HuH-7 (cell line): Measurements from ENCODE around the gene SNUPN.
A peak's percentile ranks its signal among the peaks of the same experiment; 100 is the strongest.

Experiments
- DNase-seq: peaks from one replicate; pipeline ENCODE4 v3.0.0; 2011; ENCODE audit warnings: low spot score

The SNUPN gene

DNA sequence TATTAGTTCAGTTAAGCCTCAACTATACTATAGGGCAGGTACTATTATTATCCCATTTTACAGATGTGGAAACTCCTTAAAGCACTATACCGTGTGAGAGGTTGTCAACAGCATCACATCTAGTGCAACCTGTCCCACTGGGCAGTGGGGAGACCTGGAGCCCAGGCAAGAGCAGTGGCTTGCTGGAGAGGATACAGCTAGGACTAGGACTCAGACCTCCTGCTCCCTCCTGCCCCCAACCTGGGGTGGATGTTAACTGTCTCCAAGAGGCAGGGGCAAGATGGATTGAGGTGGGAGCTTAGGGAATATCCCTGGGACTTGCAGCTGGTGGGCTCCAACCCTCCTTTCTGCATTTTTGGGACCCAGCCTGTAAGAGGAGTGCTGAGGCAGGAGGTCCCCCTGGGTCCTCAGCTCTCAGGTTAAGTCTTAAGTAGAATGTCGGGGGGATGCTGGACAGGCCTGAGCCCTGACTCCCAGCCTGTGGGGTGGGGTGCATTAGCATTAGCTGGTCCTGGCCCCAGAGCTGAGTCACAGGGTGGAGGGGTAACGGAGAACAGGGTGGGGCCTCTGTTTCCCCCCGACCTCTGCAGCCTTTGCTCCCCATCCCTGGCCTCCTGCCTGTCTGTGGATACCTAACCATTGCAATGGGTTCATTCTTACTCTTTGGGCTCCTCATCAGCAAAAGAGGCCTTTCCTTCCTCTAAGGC, 28.8 kb upstream of the SNUPN start:
- DNase-seq, result no peak

DNA sequence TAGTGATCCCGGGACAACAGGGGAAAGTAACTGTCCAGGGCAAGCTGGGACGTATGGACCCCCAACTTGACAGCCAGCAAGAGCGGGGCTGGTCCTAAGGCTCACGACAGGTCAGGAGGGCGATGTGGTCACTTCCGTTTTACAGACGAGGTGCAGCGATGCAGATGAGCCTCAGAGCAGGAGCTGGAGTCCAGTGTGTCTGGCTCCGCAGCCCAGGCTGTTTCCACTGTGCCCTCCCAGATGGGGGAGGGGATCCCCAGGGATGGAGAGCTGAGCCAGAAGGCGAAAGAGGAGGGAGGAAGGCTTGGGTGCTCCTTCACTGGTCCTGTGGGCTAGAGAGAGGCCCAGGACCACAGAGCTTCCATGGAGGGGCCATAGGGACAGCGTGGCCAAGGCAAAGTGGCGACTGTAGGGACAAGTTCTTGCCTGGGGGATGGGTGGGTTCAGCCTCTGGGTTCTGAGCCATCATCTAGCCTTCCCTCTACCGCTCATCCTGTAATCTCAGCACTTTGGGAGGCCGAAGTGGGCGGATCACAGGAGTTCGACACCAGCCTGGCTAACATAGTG, 27.9 kb upstream of the SNUPN start:
- DNase-seq, result no peak

DNA sequence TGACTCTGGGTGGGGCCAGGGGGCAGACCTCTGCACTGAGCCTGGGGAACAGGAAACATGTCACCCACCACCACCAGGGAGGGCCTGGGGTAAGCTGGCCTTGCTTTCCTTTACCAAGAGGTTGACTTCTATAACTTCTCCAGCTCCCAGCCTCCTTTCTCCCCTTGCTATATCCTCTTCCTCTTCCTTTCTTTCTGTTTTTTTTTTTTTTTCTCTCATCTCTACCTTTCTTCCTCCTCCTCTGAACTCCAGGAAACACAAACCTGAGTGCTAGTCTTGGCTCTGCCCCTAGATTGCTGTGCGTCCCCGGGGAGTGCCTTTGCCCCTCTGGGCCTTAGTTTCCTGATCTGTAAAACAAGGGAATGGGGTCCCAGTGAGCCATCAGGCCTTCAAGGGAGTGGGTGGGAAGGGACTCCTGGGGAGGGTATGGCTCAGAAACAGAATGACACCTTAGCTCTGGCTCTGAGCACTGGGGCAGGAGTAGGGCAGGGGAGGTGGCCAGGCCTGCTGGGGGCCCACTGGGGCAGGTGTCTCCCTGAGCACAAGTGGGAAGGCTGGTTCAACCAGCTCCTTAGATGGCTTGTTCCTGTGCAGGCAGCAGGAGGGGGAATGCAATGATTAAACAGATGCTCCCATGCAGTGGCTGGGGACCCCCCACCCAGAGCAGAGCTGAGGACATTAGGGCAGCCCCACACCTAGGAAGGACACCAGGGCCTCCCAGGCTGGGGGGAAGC, 26.5 kb upstream of the SNUPN start:
- DNase-seq, result no peak

DNA sequence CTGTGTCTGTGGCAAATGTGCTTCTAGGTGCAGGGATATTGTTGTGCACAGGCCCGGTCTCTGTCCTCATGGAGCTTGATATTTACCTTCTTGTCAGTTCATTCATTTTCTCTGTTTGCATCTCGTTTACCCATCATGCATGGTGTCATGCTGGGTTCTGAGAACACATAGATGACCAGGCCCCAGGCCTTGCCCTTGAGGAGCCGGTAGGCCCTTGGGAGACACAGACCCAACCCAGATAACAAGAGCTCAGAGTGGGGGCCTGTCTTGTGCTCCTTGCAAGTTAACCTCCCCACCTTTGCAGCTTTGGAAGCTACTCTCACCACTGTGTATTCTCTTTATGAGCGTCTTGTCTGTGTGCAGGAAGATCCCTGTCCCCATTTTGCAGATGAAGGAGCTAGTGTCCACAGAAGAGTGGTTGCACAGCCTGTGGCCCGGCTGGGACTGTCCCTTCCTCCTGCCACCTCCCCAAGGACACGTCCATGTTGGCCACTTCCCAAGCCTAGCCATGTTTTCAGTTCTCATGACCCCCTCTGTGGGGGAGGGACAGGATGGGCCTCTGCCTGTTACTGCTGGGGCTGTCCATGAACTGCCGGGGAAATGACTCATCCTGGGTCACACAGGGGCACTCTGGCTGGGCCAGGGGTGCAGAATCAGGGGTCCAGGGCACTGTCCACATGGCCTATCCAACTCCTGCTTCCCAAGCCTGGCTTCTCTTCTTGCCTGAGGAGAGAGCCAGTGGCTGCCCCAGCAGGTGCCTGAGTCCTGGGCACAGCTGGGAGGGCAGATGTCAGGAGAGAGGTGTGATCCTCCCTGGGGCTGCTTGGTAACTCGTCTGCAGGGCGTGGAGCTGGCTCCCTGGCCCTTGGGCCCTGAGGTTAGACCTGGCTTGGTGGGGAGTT, 25.6 kb upstream of the SNUPN start:
- no peak for DNase-seq

- no peak for DNase-seq
Observed at GRCh38 chr15:75649848-75650247, 24.3 kb upstream of the SNUPN start.

- DNase-seq, result no peak
Observed at GRCh38 chr15:75649045-75649761, 23.7 kb upstream of the SNUPN start.

GRCh38 chr15:75648156-75649000, 22.9 kb upstream of the SNUPN start:
- peak; percentile 73 for DNase-seq

DNA sequence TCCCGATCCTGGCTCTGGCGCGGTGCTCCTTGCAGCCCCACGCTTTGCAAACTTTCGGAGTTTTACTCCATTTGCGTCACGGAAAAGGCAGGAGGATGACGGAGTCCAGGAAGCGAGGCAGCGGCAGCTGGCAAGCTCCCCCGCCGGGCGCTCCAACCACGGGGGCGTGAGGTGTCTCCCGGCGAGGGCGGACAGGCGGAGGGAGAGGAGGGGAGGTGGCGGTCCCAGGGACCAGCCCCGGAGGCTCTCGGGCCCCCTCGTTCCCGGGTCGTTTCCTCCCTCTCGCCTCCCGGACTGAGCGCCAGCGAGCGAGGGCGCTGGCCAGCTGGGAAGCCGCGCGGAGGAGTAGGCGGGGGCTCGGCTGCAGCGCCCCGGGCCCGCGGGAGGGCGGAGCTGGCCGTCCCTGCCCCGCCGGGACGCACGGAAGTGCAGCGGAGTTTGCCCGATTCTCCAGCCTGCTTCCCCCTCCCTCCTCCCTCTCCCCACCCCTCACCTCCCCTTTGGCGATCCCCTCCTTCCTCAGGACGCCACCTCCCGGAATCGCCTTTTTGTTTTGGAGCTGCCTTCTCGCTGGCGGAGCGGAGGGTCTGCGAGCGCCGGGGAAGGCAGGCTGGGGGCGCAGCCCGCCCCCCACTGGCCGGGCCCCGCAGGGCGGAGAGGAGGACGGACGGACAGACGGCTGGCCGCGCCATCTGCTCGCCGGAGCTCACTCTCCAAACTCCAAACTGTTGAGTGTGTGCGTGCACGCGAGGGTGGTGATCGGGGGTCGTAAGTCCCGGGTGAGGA, 22.0 kb upstream of the SNUPN start, which contains the start of gene SNX33:
Gene SNX33, plus strand, starts transcription at position 543 of the 786 bp plus-strand sequence. CDS start 1,191 bp downstream, outside the sequence.
- DNase-seq, result peak; percentile 97

GRCh38 chr15:75646944-75647364, 21.4 kb upstream of the SNUPN start:
- DNase-seq, result peak; percentile 51

DNA sequence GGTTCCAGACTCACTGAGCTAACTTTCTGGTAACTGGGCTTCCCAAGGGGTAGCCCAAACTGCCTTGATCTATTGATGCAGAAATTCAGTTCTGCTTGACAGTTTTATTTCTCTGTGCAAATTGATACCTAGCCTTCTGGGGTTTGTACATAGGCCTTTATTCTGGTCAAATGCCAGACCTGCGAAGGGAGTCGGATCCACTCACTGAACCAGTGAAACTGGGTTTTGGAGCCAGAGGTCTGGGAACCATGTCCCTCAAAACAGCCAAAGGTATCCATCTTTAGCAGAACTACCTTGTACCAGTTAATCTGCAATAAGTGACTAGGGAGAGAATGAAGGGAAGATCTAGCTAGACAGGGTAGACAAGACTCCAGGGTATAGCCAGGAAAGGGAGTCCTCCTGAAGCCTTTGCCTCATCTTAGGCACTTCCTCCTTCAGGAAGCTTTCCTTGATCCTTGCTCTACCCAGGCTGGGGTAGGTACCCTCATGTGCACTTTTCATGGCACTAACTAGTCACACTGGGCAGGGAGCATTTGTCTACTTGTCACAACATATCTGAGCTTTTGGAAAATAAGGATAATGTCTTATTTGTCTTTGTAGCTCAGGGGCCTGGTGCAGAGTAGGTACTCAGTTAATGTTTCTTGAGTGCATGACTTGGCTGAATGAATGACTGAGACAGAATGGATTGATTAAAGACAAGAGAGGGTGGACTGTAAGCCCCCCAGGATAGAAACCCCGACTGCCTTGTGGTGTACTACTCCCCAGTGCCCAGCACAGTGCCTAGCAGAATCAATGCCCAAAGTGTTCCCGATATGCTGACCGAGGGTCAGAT, 20.8 kb upstream of the SNUPN start:
- no peak for DNase-seq

- DNase-seq, result no peak
Observed at GRCh38 chr15:75644376-75644775, 18.9 kb upstream of the SNUPN start.

GRCh38 chr15:75641603-75642002, 16.1 kb upstream of the SNUPN start:
- no peak for DNase-seq

- no peak for DNase-seq
Observed at GRCh38 chr15:75641179-75641503, 15.6 kb upstream of the SNUPN start.

DNA sequence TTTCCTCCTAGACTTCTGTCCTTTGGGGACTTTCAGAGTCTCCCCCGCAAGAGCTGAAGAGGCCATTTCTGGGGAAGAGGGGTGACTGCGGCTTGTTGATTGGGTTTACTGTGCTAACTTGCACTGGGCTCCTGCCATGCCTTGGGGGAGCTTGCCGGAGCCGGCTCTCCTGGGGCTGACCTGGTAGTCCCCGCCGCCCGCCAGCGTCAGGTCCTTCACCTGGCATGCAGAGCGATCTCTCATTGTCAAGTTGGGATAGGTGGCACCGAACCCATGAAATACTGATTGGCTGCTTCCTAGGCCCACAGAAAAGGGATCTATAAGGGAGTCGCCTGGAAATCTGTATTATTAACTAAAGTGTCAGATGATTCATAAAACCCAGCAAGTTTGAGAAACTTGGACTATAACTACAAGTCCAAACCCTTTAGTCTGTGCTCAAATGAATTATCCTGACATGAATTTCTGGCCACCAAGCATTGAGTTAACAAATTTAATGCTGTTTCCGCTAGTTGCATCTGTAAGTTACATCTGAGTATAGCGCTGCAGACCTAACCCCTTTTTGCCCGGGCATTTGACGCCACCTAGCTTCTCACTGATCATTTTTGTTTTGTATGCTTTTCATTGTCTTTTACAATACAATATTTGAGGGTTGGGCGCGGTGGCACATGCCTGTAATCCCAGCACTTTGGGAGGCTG, 15.1 kb upstream of the SNUPN start:
- DNase-seq, result peak; percentile 69

GRCh38 chr15:75639709-75640482, 14.4 kb upstream of the SNUPN start, which contains the start of gene IMP3:
Gene IMP3, minus strand, starts transcription at chr15:75640224. Its CDS starts 56 bp downstream, at chr15:75640168.
- peak; percentile 98 for DNase-seq

DNA sequence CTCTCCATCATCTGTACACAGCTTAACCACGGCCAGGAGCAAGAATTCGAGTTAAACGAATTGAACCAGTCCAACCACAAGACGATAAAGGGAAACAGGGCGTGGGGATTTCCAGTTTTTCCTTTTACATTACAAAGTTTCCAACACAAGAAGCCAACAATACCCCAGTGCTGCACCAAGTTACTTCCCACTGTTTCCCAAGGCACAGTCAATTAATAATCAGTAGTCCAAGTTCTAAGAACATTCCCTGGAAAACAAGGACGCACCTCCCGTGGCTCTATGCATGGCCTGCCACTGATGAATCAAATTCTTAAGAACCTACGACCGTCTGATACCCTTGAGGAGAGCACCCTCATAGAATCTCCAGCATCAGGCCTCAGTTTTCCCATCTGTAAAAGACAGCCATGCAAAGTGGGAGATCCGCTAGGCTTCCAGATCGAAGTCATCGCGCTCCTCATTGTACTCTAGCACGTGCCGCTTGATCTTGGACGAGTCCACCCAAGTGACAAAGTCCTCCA, 13.7 kb upstream of the SNUPN start:
- DNase-seq, result no peak
